Ascending aorta (tissue), 2 donors: ENCODE measurements around the gene PRPF31. TPM values are rescaled to one million over a fixed set of nuclear protein-coding genes. Genes with fewer than 3 reads are reported as not detected.
A peak's percentile ranks its signal among the peaks of the same experiment; 100 is the strongest.
"Not testable (repeated sequence)": the region's sequence is repeated elsewhere in the genome, so short reads cannot be mapped to it uniquely, and the experiment has no call there.

Source experiments
- DNase-seq, 2 donors: peaks; one replicate each; pipeline ENCODE4 v3.0.0-alpha.2; 2019; ENCODE audit warnings: low spot score in 2 of 2
- H3K27ac ChIP-seq, 2 donors: fragments of 200-600 bp; sonication (generic); one replicate each; pipeline ENCODE4 v1.5.1; 2016 to 2017; ENCODE audit warnings: mild to moderate bottlenecking in 1 of 2
- H3K27me3 ChIP-seq: fragments of 200-600 bp; sonication (generic); one replicate; pipeline ENCODE4 v1.5.1; 2017
- H3K36me3 ChIP-seq, 2 donors: fragments of 200-600 bp; sonication (generic); one replicate each; pipeline ENCODE4 v1.5.1; 2016
- H3K4me1 ChIP-seq, 2 donors: fragments of 200-600 bp; sonication (generic); one replicate each; pipeline ENCODE4 v1.5.1; 2016 to 2017; ENCODE audit warnings: mild to moderate bottlenecking in 1 of 2
- H3K4me3 ChIP-seq, 2 donors: fragments of 200-600 bp; sonication (generic); one replicate each; pipeline ENCODE4 v1.5.1; 2016 to 2017; ENCODE audit warnings: mild to moderate bottlenecking in 1 of 2
- H3K9me3 ChIP-seq, 2 donors: fragments of 200-600 bp; sonication (generic); one replicate each; pipeline ENCODE4 v1.5.1; 2016
- intact Hi-C: fragments of 100-400 bp; cut with DNase I; formaldehyde crosslinking; loops from one replicate; pipeline ENCODE4 v1.15.1; 2023
- total RNA-seq: library from RNA; depleted of rRNA; stranded (reverse); fragments of >200 nt; gene quantifications from one replicate; pipeline ENCODE4 v1.1.0, GENCODE V29; 2016
- TF ChIP-seq, protein P1 (sequence below), 3 experiments: fragments of 200-600 bp in 2 of 3; fragments of 450-650 bp in 1 of 3; sonication (generic) in 2 of 3; IDR thresholded peaks; one replicate each; pipeline ENCODE4 v1.5.1; 2016 to 2019; ENCODE audit warnings: antibody characterized with exemption in 3 of 3, mild to moderate bottlenecking in 1 of 3, moderate library complexity in 1 of 3

The PRPF31 gene
- total RNA-seq, 1 donor from 2014 or later: 84.1 TPM

DNA sequence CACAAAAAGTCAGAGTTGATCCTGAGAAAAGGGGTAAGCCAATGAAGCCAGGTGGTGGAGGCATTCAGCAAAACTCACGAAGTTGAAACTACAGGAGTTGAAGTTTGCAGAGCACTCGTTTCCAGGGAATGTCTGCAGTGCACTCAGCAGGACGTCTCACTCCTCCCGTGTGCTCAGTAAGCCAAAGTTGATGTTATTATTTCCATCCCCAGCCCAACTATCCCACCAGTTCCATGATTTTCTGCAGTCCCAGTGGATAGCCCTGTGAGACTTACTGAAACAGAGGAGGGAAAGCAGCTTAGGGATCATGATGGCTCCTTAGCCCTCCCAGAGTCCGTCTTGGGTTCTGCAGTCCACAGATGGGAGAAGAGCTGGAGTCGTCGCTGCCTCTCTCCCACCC, 34.5 kb upstream of the PRPF31 start, which contains the start of gene TARM1:
Gene TARM1, minus strand, starts transcription at position 334 of the 400 bp plus-strand sequence. Its CDS starts 25 bp downstream, at position 309.
- intact Hi-C loops: no loop called here
- H3K4me1 ChIP-seq: no peaks in the 10 kb centered on the region
- H3K27ac ChIP-seq: no peak within 1 kb of the TSS
- no peaks in the 10 kb centered on the region for H3K36me3 ChIP-seq
- H3K27me3 ChIP-seq: no peaks in the 10 kb centered on the region
- peaks cover 0 to 18% of the 10 kb centered on the region in 2 donors for H3K9me3 ChIP-seq
- TF ChIP-seq, protein P1, sequence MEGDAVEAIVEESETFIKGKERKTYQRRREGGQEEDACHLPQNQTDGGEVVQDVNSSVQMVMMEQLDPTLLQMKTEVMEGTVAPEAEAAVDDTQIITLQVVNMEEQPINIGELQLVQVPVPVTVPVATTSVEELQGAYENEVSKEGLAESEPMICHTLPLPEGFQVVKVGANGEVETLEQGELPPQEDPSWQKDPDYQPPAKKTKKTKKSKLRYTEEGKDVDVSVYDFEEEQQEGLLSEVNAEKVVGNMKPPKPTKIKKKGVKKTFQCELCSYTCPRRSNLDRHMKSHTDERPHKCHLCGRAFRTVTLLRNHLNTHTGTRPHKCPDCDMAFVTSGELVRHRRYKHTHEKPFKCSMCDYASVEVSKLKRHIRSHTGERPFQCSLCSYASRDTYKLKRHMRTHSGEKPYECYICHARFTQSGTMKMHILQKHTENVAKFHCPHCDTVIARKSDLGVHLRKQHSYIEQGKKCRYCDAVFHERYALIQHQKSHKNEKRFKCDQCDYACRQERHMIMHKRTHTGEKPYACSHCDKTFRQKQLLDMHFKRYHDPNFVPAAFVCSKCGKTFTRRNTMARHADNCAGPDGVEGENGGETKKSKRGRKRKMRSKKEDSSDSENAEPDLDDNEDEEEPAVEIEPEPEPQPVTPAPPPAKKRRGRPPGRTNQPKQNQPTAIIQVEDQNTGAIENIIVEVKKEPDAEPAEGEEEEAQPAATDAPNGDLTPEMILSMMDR (IDR thresholded peaks at IDR 0.05): no peak
- no peak for DNase-seq
- no peak within 1 kb of the TSS for H3K4me3 ChIP-seq

DNA sequence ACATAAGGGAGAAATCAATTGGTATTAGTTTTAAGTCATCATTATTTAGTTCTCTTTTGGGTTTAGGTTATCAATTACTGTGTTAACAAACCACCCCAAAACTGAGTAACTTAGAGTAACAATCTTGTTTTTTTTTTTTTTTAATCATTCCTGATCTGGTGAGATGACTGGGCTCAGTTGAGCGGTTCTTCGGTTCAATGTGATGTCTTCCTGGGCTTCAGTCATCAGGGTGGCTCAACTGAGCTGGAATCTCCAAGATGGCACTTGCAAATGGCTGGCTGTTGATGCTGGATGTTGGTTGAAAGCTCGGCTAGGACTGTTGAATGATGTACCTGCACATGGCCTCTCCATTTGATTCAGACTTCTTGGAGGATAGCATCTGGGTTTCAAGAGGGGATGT, 31.1 kb upstream of the PRPF31 start:
- DNase-seq: no peak
- TF ChIP-seq, protein P1 (IDR thresholded peaks at IDR 0.05): no peak
- intact Hi-C loops: no loop called here

DNA sequence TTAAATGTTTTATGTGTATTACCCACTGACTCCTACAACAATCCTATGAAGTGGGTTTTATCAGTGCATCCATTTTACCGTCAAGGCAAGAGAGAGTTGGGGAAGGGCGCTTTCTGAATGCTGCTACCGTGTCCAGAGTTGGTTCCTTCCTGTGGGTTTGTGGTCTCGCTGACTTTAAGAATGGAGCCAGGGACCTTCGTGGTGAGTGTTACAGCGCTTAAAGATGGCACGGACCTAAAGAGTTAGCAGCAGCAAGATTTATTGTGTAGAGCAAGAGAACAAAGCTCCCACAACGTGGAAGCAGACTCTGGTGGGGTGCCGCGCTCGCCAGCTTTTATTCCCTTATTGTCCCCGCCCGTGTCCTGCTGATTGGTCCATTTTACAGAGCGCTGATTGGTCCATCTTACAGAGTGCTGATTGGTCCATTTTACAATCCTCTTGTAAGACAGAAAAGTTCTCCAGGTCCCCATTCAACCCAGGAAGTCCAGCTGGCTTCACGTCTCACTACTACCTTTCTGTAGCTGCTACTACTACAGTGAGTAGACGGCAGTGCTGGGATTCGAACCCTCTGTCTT, 21.0 kb upstream of the PRPF31 start:
- no peak for DNase-seq
- Histone ChIP-seq H3K36me3 (no peaks in the 10 kb centered on the region), H3K27ac (no peak overlapping the region), H3K27me3 (peaks cover 10% of the 10 kb centered on the region), H3K4me3 (no peak overlapping the region), H3K9me3 (no peaks in the 10 kb centered on the region), H3K4me1 (peaks cover 5 to 7% of the 10 kb centered on the region in 2 donors)
- intact Hi-C loops: no loop called here
- TF ChIP-seq, protein P1 (IDR thresholded peaks at IDR 0.05): no peak

More for the DNA sequence above, 31.1 kb upstream of the PRPF31 start:
- Histone ChIP-seq H3K9me3 (peaks cover 0 to 18% of the 10 kb centered on the region in 2 donors), H3K36me3 (no peaks in the 10 kb centered on the region), H3K27ac (no peak overlapping the region), H3K4me3 (no peak overlapping the region), H3K4me1 (no peaks in the 10 kb centered on the region), H3K27me3 (no peaks in the 10 kb centered on the region)

DNA sequence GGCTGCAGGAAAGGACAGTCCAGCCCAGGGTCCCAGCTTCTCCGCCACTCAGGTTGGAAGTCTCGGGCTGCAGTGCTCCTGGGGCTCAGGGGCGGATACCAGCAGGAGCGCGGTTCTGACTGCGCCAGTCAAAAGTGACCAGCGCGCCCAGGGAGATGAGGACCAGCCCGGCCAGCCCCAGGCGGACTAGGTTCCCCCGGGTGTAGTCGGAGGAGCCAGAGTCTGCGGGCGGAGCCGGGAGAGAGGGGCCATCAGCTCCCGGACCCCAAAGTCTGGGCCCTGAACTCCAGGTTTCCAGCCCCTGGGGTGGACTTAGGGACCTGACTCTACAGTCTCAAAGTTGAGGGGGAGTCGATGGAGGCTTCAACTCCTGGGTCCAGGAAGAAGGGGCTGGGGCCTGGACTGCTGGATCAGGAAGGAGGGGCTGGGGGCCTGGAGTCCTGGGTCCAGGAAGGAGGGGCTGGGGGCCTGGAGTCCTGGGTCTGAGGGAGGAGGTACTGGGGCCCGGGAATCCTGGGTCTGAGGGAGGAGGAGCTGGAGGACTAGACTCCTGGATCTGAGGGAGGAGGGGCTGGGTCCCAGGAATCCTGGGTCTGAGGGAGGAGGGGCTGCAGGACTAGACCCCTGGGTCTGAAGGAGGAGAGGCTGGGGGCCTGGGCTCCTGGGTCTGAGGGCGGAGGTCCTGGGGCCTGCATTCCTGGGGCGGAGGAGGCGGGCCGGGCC, 20.3 kb upstream of the PRPF31 start:
- H3K4me3 ChIP-seq: peak overlapping the region; percentile 40 to 61
- H3K4me1 ChIP-seq: peaks cover 5 to 7% of the 10 kb centered on the region in 2 donors
- H3K27me3 ChIP-seq: peaks cover 10% of the 10 kb centered on the region
- DNase-seq: no peak
- no peak overlapping the region for H3K27ac ChIP-seq
- H3K9me3 ChIP-seq: no peaks in the 10 kb centered on the region
- H3K36me3 ChIP-seq: no peaks in the 10 kb centered on the region
- intact Hi-C loops: no loop called here
- TF ChIP-seq, protein P1 (IDR thresholded peaks at IDR 0.05): no peak

DNA sequence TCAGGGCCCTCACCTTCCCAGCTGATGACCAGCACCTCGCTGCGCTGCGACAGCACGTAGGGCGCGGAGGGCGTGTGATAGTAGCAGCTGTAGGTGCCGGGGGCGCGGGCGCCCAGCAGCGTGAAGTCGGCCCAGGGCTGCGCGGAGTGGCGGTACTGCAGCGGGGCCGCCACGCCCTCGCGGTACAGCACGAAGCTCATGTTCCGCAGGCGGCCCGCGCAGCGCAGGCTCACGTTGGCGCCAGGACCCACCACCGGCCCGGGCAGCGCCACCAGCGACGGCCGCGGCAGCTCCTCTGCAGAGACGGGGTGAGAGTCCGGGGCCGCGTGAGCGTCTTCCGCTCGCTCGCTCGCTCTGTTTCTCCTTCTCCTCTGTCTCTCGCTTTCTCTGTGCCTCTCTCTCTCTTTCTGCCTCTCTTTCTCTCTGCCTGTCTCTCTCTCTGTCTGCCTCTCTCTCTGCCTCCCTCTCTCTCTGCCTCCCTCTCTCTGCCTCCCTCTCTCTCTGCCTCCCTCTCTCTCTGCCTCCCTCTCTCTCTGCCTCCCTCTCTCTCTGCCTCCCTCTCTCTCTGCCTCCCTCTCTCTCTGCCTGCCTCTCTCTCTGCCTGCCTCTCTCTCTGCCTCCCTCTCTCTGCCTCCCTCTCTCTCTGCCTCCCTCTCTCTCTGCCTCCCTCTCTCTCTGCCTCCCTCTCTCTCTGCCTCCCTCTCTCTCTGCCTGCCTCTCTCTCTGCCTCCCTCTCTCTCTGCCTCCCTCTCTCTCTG, 19.5 kb upstream of the PRPF31 start:
- DNase-seq, H3K4me1 ChIP-seq, intact Hi-C loops, H3K36me3 ChIP-seq, H3K27ac ChIP-seq, H3K9me3 ChIP-seq: not testable (repeated sequence)
- Histone ChIP-seq H3K4me3 (peak overlapping the region; percentile 40 to 61), H3K27me3 (peaks cover 10% of the 10 kb centered on the region)
